ENCODE measurements around the gene PCSK1. TPM values are rescaled to one million over a fixed set of nuclear protein-coding genes. Genes with fewer than 3 reads are reported as not detected.

Gene PCSK1
- total RNA-seq (2014; rRNA removed; shearing (Covaris generic); ENCODE audit: low replicate concordance), result not detected in 2 replicates

DNA sequence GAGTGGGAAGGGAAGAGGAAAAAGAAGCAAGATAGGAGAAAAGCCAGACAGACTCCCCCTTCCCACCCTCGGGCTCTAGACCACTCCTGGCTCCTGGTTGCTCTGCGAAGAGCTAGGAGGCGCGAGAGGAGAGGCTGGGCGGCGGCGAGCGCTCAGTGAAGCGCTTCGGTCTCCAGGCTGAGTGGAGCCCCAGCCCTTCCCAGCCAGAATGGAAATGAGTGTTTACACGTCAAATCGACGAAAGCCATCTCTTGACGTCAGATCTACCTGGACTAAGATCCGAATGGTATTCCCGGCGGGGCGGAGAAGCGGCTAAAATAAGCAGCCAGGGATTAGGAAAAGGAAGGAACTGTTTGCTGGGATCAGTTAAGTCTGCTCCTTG is at the start of gene PCSK1:
Gene PCSK1 (minus strand): TSS at position 183 of the 382 bp plus-strand sequence. CDS start 206 bp downstream, outside the sequence.
- in situ Hi-C loops (cut with HindIII; ENCODE audit: low pct_unique_long_range_greater_than_20kb, low sequenced_read_pairs), result no loop called here
- no peak for DNase-seq (ENCODE audit: low read depth)

DNA sequence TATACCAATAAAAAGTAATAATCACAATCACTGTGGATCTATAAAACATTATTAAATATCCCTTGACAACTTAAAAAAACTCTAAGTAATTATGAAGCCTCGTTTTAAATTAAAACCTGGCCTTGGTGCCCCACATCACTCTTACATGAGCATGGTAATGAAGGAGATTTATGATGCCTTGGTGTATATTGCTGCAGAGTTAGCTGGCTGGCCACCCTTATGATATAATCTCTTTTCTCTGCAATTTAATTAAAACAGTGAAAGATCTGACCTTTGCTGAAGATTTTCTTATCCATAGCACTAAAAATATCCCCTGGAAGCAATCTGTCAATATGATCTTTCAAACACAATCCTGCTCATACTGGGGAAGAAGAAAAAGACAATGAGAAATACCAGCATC is 48.8 kb upstream of the PCSK1 start:
- DNase-seq (ENCODE audit: low read depth), result no peak
- in situ Hi-C loops (cut with HindIII; ENCODE audit: low pct_unique_long_range_greater_than_20kb, low sequenced_read_pairs), result no loop called here

DNA sequence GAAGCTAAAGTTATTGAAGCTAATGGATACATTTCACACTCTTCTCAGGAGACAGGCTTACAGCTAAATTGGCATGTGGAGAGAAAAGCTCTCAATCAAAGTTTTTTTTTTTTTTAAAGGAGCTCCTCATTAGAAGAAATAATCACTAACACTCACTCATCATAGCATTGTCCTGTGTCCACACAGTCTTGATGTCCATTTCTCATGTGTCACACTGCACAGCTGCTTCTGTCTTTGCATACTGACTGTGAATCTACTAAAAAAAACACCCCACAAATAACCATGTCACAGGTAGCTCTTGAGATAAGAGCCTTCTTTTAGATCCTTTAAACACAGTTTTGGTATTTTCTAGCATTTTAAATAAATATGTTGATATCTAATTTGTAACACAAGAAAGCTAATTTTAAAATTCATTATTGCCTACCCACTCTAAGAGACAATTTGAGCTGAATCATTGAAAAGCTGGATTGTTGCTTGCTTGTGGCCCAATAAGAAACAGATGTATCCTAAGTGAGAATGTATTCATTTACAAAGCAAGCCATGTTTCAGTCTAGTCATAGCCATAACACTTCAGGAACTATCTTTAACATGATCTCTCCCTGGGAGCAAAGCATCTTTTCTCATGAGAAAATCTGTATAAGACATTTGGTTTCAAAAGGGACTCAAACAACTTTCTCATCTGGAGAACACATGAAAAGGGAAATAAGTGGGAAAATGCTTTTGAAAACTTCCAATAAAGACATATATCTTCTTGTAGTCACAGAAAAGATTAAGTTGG is 48.1 kb upstream of the PCSK1 start:
- in situ Hi-C loops (cut with HindIII; ENCODE audit: low pct_unique_long_range_greater_than_20kb, low sequenced_read_pairs), result no loop called here
- no peak for DNase-seq (ENCODE audit: low read depth)

DNA sequence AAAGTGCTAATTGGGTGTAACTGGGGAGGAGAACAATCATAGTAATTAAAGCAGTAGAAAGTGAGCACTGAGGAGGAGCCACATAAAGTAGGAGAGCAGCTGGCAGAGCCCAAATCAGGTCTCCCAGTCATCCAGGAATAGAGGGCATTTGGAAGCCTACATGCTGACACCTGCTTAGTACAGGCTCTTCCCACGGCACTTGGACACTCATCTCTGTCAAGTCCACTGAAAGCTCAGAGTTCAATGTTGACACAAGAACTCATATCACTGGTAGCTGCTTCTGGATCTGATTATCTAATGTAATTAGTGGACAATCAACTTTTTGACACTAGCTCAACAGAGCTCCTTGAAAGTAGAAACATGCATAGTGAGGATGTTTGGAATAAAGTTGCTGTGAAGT is 45.9 kb upstream of the PCSK1 start:
- no peak for DNase-seq (ENCODE audit: low read depth)
- in situ Hi-C loops (cut with HindIII; ENCODE audit: low pct_unique_long_range_greater_than_20kb, low sequenced_read_pairs), result no loop called here

GRCh38 chr5:96476654-96477053 is 43.6 kb upstream of the PCSK1 start:
- DNase-seq (ENCODE audit: low read depth), result no peak
- in situ Hi-C loops (cut with HindIII; ENCODE audit: low pct_unique_long_range_greater_than_20kb, low sequenced_read_pairs), result no loop called here

- DNase-seq (ENCODE audit: low read depth), result no peak
- in situ Hi-C loops (cut with HindIII; ENCODE audit: low pct_unique_long_range_greater_than_20kb, low sequenced_read_pairs), result no loop called here
Measured at GRCh38 chr5:96474073-96474472, 41.0 kb upstream of the PCSK1 start.

- no peak for DNase-seq (ENCODE audit: low read depth)
- in situ Hi-C loops (cut with HindIII; ENCODE audit: low pct_unique_long_range_greater_than_20kb, low sequenced_read_pairs), result no loop called here
Measured at GRCh38 chr5:96473155-96473554, 40.1 kb upstream of the PCSK1 start.

DNA sequence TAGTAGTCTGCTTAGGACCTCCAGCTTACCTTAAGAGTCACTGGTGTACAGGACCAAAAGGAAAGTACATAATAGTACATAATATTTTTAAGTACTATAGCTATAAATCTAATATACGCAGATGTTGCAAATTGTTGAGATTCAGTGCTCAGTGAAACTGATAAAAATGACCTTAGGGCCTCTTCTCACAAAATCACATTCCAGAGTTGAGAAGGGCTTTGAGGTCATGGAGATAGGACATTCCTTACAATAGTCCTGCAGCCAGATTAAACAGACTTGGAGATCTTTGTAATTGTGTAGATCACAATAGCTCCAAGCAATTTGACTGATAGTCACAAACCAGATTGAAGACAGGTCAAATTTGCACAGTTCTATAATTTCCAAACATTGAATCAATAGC is 37.7 kb upstream of the PCSK1 start:
- in situ Hi-C loops (cut with HindIII; ENCODE audit: low pct_unique_long_range_greater_than_20kb, low sequenced_read_pairs), result no loop called here
- no peak for DNase-seq (ENCODE audit: low read depth)

DNA sequence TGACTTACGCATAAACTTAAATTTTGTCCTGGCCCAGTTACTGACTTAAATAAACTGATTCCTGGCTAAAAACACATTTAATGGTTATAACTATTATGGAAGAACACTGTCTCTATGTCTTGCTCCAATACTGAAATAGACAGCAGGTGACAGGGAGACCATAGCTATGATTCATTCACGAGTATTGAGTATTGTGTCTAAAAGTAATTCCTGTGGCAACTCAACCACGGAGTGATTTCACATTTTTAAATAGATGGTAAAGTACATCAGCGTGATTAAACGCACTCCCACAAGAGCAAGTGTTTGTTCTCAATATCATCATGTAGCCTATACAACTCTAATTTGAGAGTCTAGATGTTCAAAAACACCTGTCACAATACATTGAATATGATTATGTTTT is 35.9 kb upstream of the PCSK1 start:
- no peak for DNase-seq (ENCODE audit: low read depth)
- in situ Hi-C loops (cut with HindIII; ENCODE audit: low pct_unique_long_range_greater_than_20kb, low sequenced_read_pairs), result no loop called here

GRCh38 chr5:96463091-96463490 is 30.0 kb upstream of the PCSK1 start:
- no peak for DNase-seq (ENCODE audit: low read depth)
- in situ Hi-C loops (cut with HindIII; ENCODE audit: low pct_unique_long_range_greater_than_20kb, low sequenced_read_pairs), result no loop called here

GRCh38 chr5:96459313-96460121 is 26.5 kb upstream of the PCSK1 start:
- in situ Hi-C loops (cut with HindIII; ENCODE audit: low pct_unique_long_range_greater_than_20kb, low sequenced_read_pairs), result no loop called here
- no peak for DNase-seq (ENCODE audit: low read depth)

DNA sequence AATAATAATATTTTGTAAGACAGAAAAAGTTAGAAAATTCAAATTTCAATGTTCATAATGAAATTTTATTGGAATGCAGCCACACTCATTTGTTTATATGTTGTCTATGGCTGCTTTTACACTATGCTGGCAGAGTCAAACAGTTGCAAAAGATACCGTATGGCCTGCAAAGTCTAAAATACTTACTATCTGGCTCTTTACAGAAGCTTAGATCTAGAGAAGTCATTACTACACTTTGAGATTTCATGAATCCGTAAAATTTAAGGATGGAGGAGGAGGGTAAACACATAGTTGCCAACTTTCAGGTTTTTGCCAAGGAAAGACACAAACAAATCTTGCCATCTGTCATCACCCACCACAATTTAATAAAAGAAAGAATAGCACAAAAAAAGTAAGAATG is 25.1 kb upstream of the PCSK1 start:
- in situ Hi-C loops (cut with HindIII; ENCODE audit: low pct_unique_long_range_greater_than_20kb, low sequenced_read_pairs), result no loop called here
- no peak for DNase-seq (ENCODE audit: low read depth)

GRCh38 chr5:96455789-96456188 is 22.7 kb upstream of the PCSK1 start:
- no peak for DNase-seq (ENCODE audit: low read depth)
- in situ Hi-C loops (cut with HindIII; ENCODE audit: low pct_unique_long_range_greater_than_20kb, low sequenced_read_pairs), result no loop called here

DNA sequence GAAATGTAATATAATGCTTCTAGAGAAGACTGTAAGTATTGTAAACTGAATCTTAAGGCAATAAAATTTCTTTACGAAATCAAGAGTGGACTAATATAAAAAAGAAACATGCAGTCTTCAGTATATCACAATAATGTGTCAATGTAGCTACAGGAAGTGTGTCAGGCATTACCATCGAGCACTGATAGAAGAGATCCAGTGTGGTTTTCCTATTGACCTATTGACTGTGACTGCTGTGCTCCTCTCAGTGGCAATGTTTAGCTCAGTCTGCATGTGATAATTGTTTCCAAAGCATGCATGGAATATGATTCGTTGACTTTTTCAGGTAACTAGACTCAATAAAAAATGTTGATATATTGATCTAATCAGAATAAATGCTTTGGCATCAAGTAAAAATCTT is 20.3 kb upstream of the PCSK1 start:
- DNase-seq (ENCODE audit: low read depth), result no peak
- in situ Hi-C loops (cut with HindIII; ENCODE audit: low pct_unique_long_range_greater_than_20kb, low sequenced_read_pairs), result no loop called here

DNA sequence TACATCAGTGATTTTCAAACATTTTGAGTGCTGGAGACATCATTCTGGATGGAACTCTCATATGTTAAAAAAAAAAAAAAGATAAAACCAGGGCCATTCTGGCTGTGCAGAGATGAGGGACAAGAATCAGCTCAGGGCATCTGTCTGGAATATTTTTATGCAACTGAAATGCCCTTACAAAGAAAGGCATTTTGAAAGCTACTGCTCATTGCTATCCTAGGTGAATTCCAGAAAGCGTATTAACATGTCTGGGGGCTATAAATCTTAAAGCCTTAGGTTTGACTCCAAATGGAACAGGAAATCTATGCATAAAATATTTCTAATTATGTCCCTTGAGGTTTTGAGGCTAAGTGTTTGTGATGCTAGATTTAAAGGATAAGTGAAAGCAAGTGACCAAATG is 14.9 kb upstream of the PCSK1 start:
- DNase-seq (ENCODE audit: low read depth), result no peak
- in situ Hi-C loops (cut with HindIII; ENCODE audit: low pct_unique_long_range_greater_than_20kb, low sequenced_read_pairs), result no loop called here

DNA sequence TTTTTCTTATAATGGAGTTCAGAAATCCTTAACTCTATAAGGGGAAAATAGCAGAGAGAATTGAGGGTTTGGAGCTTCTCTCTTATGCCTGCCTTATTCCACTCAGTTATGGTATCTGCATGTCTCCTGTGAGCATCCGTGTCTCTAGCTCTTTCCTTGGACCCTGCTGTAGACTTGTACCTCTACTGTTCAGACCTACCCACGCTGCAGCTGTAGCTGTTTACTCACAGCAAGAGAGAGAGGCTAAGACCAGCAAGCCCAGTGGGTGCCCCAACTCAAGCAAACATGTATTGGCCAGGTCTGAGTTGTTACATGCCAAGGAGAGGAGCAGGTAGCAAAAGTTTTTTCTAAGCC is 7.1 kb upstream of the PCSK1 start:
- DNase-seq (ENCODE audit: low read depth), result no peak
- in situ Hi-C loops (cut with HindIII; ENCODE audit: low pct_unique_long_range_greater_than_20kb, low sequenced_read_pairs), result no loop called here

DNA sequence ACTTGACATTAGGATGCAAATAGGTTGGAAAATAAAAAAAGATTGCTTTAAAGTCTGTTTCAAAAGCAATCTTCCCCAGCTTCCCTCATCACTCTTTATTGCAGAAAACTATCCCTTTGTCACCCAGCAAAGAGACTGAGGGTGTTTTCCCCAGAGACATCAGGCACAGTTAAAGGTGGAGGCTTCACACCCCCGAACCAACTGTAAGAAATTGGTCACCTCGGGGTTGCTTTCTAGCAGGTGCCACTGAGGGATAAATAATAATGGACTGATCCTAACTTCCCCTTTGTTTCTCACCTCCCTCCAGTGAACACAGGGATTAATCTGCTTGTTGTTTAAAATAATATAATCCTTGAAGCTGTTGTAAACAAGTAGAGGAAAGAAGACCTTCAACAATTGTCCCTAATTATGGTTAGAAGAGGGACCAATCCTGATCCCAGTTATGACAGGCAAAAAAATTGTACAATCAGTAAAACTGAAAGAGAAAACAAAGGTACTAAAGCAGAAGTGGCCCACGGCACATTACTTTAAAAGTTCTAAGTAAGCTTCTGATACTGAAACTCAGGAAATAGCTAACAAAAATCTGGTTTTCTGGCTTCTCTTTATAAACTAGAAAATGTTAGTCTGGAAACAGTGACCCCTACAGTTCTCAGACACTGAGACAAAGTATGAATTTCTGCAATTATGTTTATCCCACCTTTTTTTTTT is 6.6 kb upstream of the PCSK1 start:
- in situ Hi-C loops (cut with HindIII; ENCODE audit: low pct_unique_long_range_greater_than_20kb, low sequenced_read_pairs), result no loop called here
- no peak for DNase-seq (ENCODE audit: low read depth)

DNA sequence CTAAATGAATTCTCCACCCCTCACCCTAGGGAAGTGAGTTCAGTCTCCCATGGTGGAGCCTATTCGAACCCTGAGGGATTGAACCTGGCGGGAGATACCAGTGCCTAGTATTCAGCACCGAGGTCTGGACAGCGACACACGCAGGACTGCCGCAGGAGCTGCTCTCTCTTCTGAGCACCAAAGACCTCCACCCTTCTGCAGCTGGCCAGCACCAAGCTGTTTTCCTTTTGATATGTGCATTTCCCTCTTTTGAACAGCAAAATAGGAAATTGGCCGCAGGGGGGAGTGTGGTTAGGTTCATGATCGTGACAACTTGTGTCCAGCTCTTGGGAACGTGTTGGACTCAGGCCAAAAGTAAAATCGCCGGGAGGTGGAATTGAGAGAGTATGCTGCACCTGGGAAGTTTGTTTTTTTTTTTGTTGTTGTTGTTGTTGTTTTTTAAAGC is 1.2 kb upstream of the PCSK1 start:
- in situ Hi-C loops (cut with HindIII; ENCODE audit: low pct_unique_long_range_greater_than_20kb, low sequenced_read_pairs), result no loop called here
- DNase-seq (ENCODE audit: low read depth), result peak; percentile 28
